K562 (cell line): ENCODE data around the gene HSD17B8. TPM values are rescaled to one million over a fixed set of nuclear protein-coding genes. Genes with fewer than 3 reads are reported as not detected.
A peak's percentile ranks its signal among the peaks of the same experiment; 100 is the strongest.

Experiments used
- ARID1B ChIP-seq: fragments of 450-650 bp; IDR thresholded peaks from 2 replicates; pipeline ENCODE4 v1.6.1; 2016; ENCODE audit warnings: antibody characterized with exemption, mild to moderate bottlenecking, inconsistent platforms
- BCLAF1 ChIP-seq, 2 experiments: fragments of 450-650 bp in 1 of 2; IDR thresholded peaks; 2 replicates each; pipeline ENCODE4 v1.6.1; 2011 to 2017; ENCODE audit warnings: low read depth in 2 of 2, antibody characterized with exemption in 1 of 2, borderline replicate concordance in 1 of 2, low read length in 1 of 2, mild to moderate bottlenecking in 1 of 2, mixed read lengths in 1 of 2; ENCODE audit not compliant: control insufficient read depth in 1 of 2
- C11orf30 ChIP-seq: fragments of 450-650 bp; IDR thresholded peaks from 2 replicates; pipeline ENCODE4 v1.6.1; 2016; ENCODE audit warnings: low read depth, mild to moderate bottlenecking
- EZH2 ChIP-seq: IDR thresholded peaks from 2 replicates; pipeline ENCODE4 v1.6.1; 2012; ENCODE audit warnings: low read depth, mild to moderate bottlenecking, inconsistent platforms, low read length, borderline replicate concordance
- FIP1L1 ChIP-seq: fragments of 200-400 bp; formaldehyde crosslinking; IDR thresholded peaks from 2 replicates; pipeline ENCODE4 v1.6.1; 2018; ENCODE audit warnings: mild to moderate bottlenecking, low read depth, low read length; ENCODE audit not compliant: poor library complexity, severe bottlenecking
- FOXJ3 ChIP-seq: sonication (generic); formaldehyde crosslinking; IDR thresholded peaks from 2 replicates; pipeline ENCODE4 v1.4.0; 2020; ENCODE audit warnings: mild to moderate bottlenecking, missing genetic modification reagents
- KLF6 ChIP-seq: fragments of 250-450 bp; sonication (Bioruptor Pico); IDR thresholded peaks from 2 replicates; pipeline ENCODE4 v1.4.0; 2020; ENCODE audit warnings: mild to moderate bottlenecking, moderate library complexity, borderline replicate concordance
- MCM2 ChIP-seq: fragments of 450-650 bp; IDR thresholded peaks from 2 replicates; pipeline ENCODE4 v1.6.1; 2017; ENCODE audit warnings: low read depth, mild to moderate bottlenecking
- MEIS2 ChIP-seq: fragments of 450-650 bp; IDR thresholded peaks from 2 replicates; pipeline ENCODE4 v1.6.1; 2014; ENCODE audit warnings: mild to moderate bottlenecking; ENCODE audit not compliant: partially characterized antibody
- PBX2 ChIP-seq, 2 experiments: IDR thresholded peaks in 1 of 2; conservative IDR thresholded peaks in 1 of 2; 2 replicates each; pipeline ENCODE4 v1.6.1; 2016; ENCODE audit warnings: low read depth in 2 of 2, mild to moderate bottlenecking in 1 of 2, missing compliant biosample characterization in 1 of 2, missing genetic modification characterization in 1 of 2, moderate library complexity in 1 of 2
- PHB ChIP-seq: fragments of 250-450 bp; sonication (Bioruptor Pico); IDR thresholded peaks from 2 replicates; pipeline ENCODE4 v1.5.0; 2021
- RFX5 ChIP-seq: IDR thresholded peaks from 2 replicates; pipeline ENCODE4 v1.6.1; 2011; ENCODE audit warnings: low read depth, mild to moderate bottlenecking, improper control_type of control experiment, low read length
- SAP30 ChIP-seq: fragments of 200-600 bp; sonication (generic); IDR thresholded peaks from 2 replicates; pipeline ENCODE4 v1.6.1; 2012; ENCODE audit warnings: borderline replicate concordance, low read depth, mild to moderate bottlenecking, moderate library complexity, low read length, control low read depth, inconsistent platforms; ENCODE audit not compliant: insufficient read depth, poor library complexity, severe bottlenecking
- TCF15 ChIP-seq: fragments of 250-450 bp; sonication (Bioruptor Pico); IDR thresholded peaks from 2 replicates; pipeline ENCODE4 v1.8.0; 2022; ENCODE audit warnings: moderate library complexity, mild to moderate bottlenecking, inconsistent platforms
- XRCC5 ChIP-seq: fragments of 200-400 bp; formaldehyde crosslinking; IDR thresholded peaks from 2 replicates; pipeline ENCODE4 v1.6.1; 2017; ENCODE audit warnings: low read depth, mild to moderate bottlenecking, low read length
- ZNF639 ChIP-seq, 2 experiments: fragments of 200-800 bp in 1 of 2; sonication (Bioruptor generic) in 1 of 2; sonication (generic) in 1 of 2; formaldehyde crosslinking in 1 of 2; IDR thresholded peaks in 1 of 2; conservative IDR thresholded peaks in 1 of 2; 2 replicates each; pipeline versions ENCODE4 v1.5.0 to v1.6.1; 2016 to 2020; ENCODE audit warnings: missing compliant biosample characterization in 1 of 2, missing genetic modification characterization in 1 of 2, missing genetic modification reagents in 1 of 2
- ZNF707 ChIP-seq: fragments of 250-450 bp; sonication (Bioruptor Pico); conservative IDR thresholded peaks from 2 replicates; pipeline ENCODE4 v1.8.0; 2022; ENCODE audit warnings: inconsistent platforms, mild to moderate bottlenecking, moderate library complexity
- polyA plus RNA-seq, 8 experiments: library from polyadenylated mRNA; depleted of rRNA in 4 of 8; stranded (reverse) in 5 of 8; unstranded in 3 of 8; fragments of >200 nt; fragmentation: Nextera tagmentation in 2 of 8; fragmentation: Illumina TruSeq in 1 of 8; extraction: Ambion mirVana in 2 of 8; extraction: Trizol in 1 of 8; gene quantifications; 2 replicates each; pipeline versions ENCODE4 v1.2.1 to v1.2.3, GENCODE V29; 2011 to 2014; ENCODE audit warnings: inconsistent platforms in 1 of 8, missing spikeins in 1 of 8
- total RNA-seq, 7 experiments: library from RNA; depleted of rRNA in 6 of 7; stranded (reverse); fragments of >200 nt in 6 of 7; fragmentation: Illumina TruSeq in 2 of 7; extraction: Trizol in 2 of 7; gene quantifications; 2 replicates each; pipeline versions ENCODE4 v1.2.1 to v1.2.3, GENCODE V29; 2011 to 2021; ENCODE audit warnings: low replicate concordance in 1 of 7

Gene HSD17B8
- total and polyA plus RNA-seq, 9 of the 15 experiments (the other 6 are each of a cell fraction or from before 2014, with no cell fraction given): 3.7 to 35.2 (median 14.2) TPM

- 0 out of 2 replicates have a peak, but pooled peaks have one; percentile 70 for TF ChIP-seq TCF15 (CRISPR knock-in tag)
- no peak; the same call in 1 of the 2 replicates for TF ChIP-seq ZNF707 (CRISPR knock-in tag)
- no peak for TF ChIP-seq RFX5
- no peak for TF ChIP-seq BCLAF1 (IDR thresholded peaks at IDR 0.05; ENCODE audit: borderline replicate concordance in 1 of 2, control insufficient read depth in 1 of 2, low read depth in 2 of 2, low read length in 1 of 2)
- no peak for TF ChIP-seq EZH2
- no peak for TF ChIP-seq KLF6 (CRISPR knock-in tag)
- peak; percentile 63 for TF ChIP-seq ARID1B
- peak; percentile 90 for TF ChIP-seq MEIS2
- TF ChIP-seq FIP1L1: peak; percentile 98
- peak; percentile 63 for TF ChIP-seq XRCC5
- no peak for TF ChIP-seq PBX2 (CRISPR knock-in tag; IDR thresholded peaks at IDR 0.05; ENCODE audit: low read depth)
- no peak for TF ChIP-seq PBX2 (tag; conservative IDR thresholded peaks at IDR 0.05; ENCODE audit: low read depth)
- peak in 1 of 2 experiments; percentile 100; a peak in 2 of 4 replicates for TF ChIP-seq ZNF639 (CRISPR knock-in tag; conservative IDR thresholded peaks at IDR 0.05 in 1 of 2, IDR thresholded peaks at IDR 0.05 in 1 of 2)
- TF ChIP-seq MCM2: no peak
- TF ChIP-seq PHB (CRISPR knock-in tag): no peak
- no peak for TF ChIP-seq SAP30
- TF ChIP-seq C11orf30: peak; percentile 92
- TF ChIP-seq FOXJ3: no peak
These were observed 4.0 kb upstream of the HSD17B8 start, which contains the start of the genes RXRB and SLC39A7 (continued) for GRCh38 chr6:33200219-33201146.
